GM12878 (cell line): ENCODE measurements around the gene ARHGAP15. TPM values are rescaled to one million over a fixed set of nuclear protein-coding genes. Genes with fewer than 3 reads are reported as not detected.

ENCODE experiments used
- ATAC-seq: fragments of 200-7000 bp; cut with Tn5 transposase; 3 replicates; pipeline ENCODE4 v1.9.1; 2020; ENCODE audit warnings: mild to moderate bottlenecking, moderate library complexity
- BruUV-seq: library from RNA; stranded (reverse); fragments of 400-500 nt; replicated peaks from 2 replicates; lab custom pipeline; 2021; lab: Mats Ljungman, UMichigan
- CTCF ChIA-PET: fragments of 300-600 bp; sonication (Branson Sonifier 250); formaldehyde crosslinking; extraction: SDS; loops from one replicate; lab custom pipeline; 2021; ENCODE audit warnings: inconsistent platforms; lab: Yijun Ruan, JAX
- POLR2A ChIA-PET: fragments of 350-600 bp; formaldehyde crosslinking; extraction: SDS; loops from one replicate; lab custom pipeline; 2021; ENCODE audit warnings: inconsistent platforms; lab: Charles Lee
- RAD21 ChIA-PET: fragments of 300-600 bp; sonication (Branson Sonifier 250); formaldehyde crosslinking; loops from one replicate; lab custom pipeline; 2023; ENCODE audit warnings: antibody characterized with exemption; ENCODE audit not compliant: unreplicated experiment; lab: Charles Lee
- SMC1A ChIA-PET: fragments of 300-600 bp; sonication (Branson Sonifier 250); formaldehyde crosslinking; loops from one replicate; lab custom pipeline; 2023; ENCODE audit not compliant: unreplicated experiment, uncharacterized antibody; lab: Charles Lee
- DNase-seq: peaks from one replicate; pipeline ENCODE4 v3.0.0-alpha.2; 2011; ENCODE audit warnings: low read depth, low spot score
- FAIRE-seq: peaks from 3 replicates; lab custom pipeline; 2011; peaks lifted over from hg19 to GRCh38; lab: Jason Lieb, UNC
- H2AFZ ChIP-seq: 2 replicates; pipeline ENCODE4 v1.6.0; 2011; ENCODE audit warnings: low read depth, low read length, control low read depth; ENCODE audit not compliant: control insufficient read depth
- H3K27ac ChIP-seq: 2 replicates; pipeline ENCODE4 v1.5.1; 2011; ENCODE audit warnings: control low read depth; ENCODE audit not compliant: control insufficient read depth, insufficient read depth
- H3K27me3 ChIP-seq, 2 experiments: replicated peaks in 1 of 2; 2 replicates each; pipeline versions ENCODE4 v1.6.0 to v1.6.1; 2011; ENCODE audit warnings: low read length in 1 of 2; ENCODE audit not compliant: control insufficient read depth in 2 of 2, insufficient read depth in 2 of 2
- H3K36me3 ChIP-seq, 2 experiments: 2 replicates each; pipeline ENCODE4 v1.5.1; 2011; ENCODE audit warnings: low read length in 1 of 2; ENCODE audit not compliant: control insufficient read depth in 2 of 2, insufficient read depth in 2 of 2
- H3K4me1 ChIP-seq: 2 replicates; pipeline ENCODE4 v1.6.1; 2011; ENCODE audit warnings: mild to moderate bottlenecking, low read length, moderate library complexity, mixed read lengths; ENCODE audit not compliant: control insufficient read depth, insufficient read depth
- H3K4me2 ChIP-seq: 2 replicates; pipeline ENCODE4 v1.6.0; 2011; ENCODE audit warnings: control low read depth; ENCODE audit not compliant: control insufficient read depth, insufficient read depth
- H3K4me3 ChIP-seq: fragments of 200-600 bp; sonication (generic); 2 replicates; pipeline ENCODE4 v1.5.1; 2016
- H3K79me2 ChIP-seq: 2 replicates; pipeline ENCODE4 v1.6.0; 2011; ENCODE audit warnings: low read length; ENCODE audit not compliant: control insufficient read depth, insufficient read depth
- H3K9ac ChIP-seq: 2 replicates; pipeline ENCODE4 v1.8.0; 2011; ENCODE audit warnings: low read length, control low read depth, mixed read lengths; ENCODE audit not compliant: control insufficient read depth, insufficient read depth
- H3K9me3 ChIP-seq: replicated peaks from 3 replicates; pipeline ENCODE4 v1.5.1; 2011; ENCODE audit warnings: mild to moderate bottlenecking, low read length; ENCODE audit not compliant: control insufficient read depth, insufficient read depth
- H4K20me1 ChIP-seq: 2 replicates; pipeline ENCODE4 v1.6.0; 2011; ENCODE audit not compliant: control insufficient read depth, insufficient read depth
- FOXK2 ChIP-seq: fragments of 450-650 bp; IDR thresholded peaks from 2 replicates; pipeline ENCODE4 v1.6.1; 2017; ENCODE audit warnings: mild to moderate bottlenecking, moderate library complexity
- PAX8 ChIP-seq: fragments of 450-650 bp; IDR thresholded peaks from 2 replicates; pipeline ENCODE4 v1.6.1; 2017; ENCODE audit warnings: mild to moderate bottlenecking, moderate library complexity
- TBL1XR1 ChIP-seq: IDR thresholded peaks from 2 replicates; pipeline ENCODE4 v1.6.1; 2012; ENCODE audit warnings: low read depth, low read length, improper control_type of control experiment
- ZZZ3 ChIP-seq: IDR thresholded peaks from 2 replicates; pipeline ENCODE4 v1.6.1; 2011; ENCODE audit warnings: low read depth; ENCODE audit not compliant: control insufficient read depth, insufficient read length
- WGBS: methylation state at CpG from one replicate; pipeline ENCODE4 v1.1.6; 2016; ENCODE audit warnings: low lambda C conversion rate; ENCODE audit not compliant: insufficient replicate concordance, insufficient coverage; ENCODE audit errors: missing lambda C conversion rate; 5-methylcytosine and 5-hydroxymethylcytosine counted together
- in situ Hi-C: fragments of 300-500 bp; cut with MboI; formaldehyde crosslinking; loops from 9 replicates; pipeline ENCODE4 v1.14.3; 2018; ENCODE audit warnings: mixed read lengths
- intact Hi-C: fragments of 100-400 bp; cut with micrococcal nuclease; formaldehyde crosslinking; loops from one replicate; pipeline ENCODE4 v1.14.2; 2022; ENCODE audit not compliant: unreplicated experiment
- polyA plus RNA-seq, 11 experiments: library from polyadenylated mRNA; depleted of rRNA in 4 of 11; unstranded in 6 of 11; stranded (reverse) in 5 of 11; fragments of >200 nt; fragmentation: Nextera tagmentation in 4 of 11; fragmentation: Illumina TruSeq in 1 of 11; extraction: Ambion mirVana in 4 of 11; extraction: Trizol in 1 of 11; gene quantifications; 1 replicate in 1 of 11; 2 replicates in 10 of 11; pipeline versions ENCODE4 v1.2.1 to v1.2.3, GENCODE V29; 2011 to 2016; ENCODE audit warnings: inconsistent platforms in 2 of 11, missing spikeins in 2 of 11, low read depth in 1 of 11
- total RNA-seq, 4 experiments: library from RNA; depleted of rRNA in 3 of 4; stranded (reverse); fragments of >200 nt in 3 of 4; fragmentation: Illumina TruSeq in 1 of 4; extraction: Trizol in 1 of 4; gene quantifications; 2 replicates each; pipeline versions ENCODE4 v1.2.1 to v1.2.3, GENCODE V29; 2013 to 2021

ARHGAP15 gene
- total and polyA plus RNA-seq, 10 of the 15 experiments (the other 5 are each of a cell fraction or from before 2014, with no cell fraction given), result 38.0 to 92.6 (median 66.7) TPM

- no peak overlapping the region for H3K27ac ChIP-seq
- BruUV-seq, result no TSS peak
- in situ Hi-C loops, result no loop called here
- POLR2A ChIA-PET, result no interaction called here
- no peaks in the 10 kb centered on the region for H3K79me2 ChIP-seq
- DNase-seq (no peak), ATAC-seq (no peak), FAIRE-seq (no peak)
- TF ChIP-seq FOXK2 (no peak), PAX8 (no peak)
- CTCF ChIA-PET, result no interaction called here
- no peaks in the 10 kb centered on the region for H3K36me3 ChIP-seq
- peaks cover 10% of the 10 kb centered on the region; the same call in 1 of the 2 replicates for H3K4me1 ChIP-seq
- RAD21 ChIA-PET, result interaction anchor here (9.5 kb wide), 1 partner anchor 143 kb away, joined by 115 read pairs; no protein-coding TSS in a partner anchor
- no peak overlapping the region for H3K4me3 ChIP-seq
- H3K9ac ChIP-seq, result no peak overlapping the region
- no peak overlapping the region for H2AFZ ChIP-seq
- H3K9me3 ChIP-seq, result no peaks in the 10 kb centered on the region
- 94% methylated on average over 1 of the region's 1 CpG for WGBS
- no peaks in the 10 kb centered on the region for H3K27me3 ChIP-seq
- H3K4me2 ChIP-seq, result no peak overlapping the region
- intact Hi-C loops, result no loop called here
- SMC1A ChIA-PET, result interaction anchor here (3.1 to 3.2 kb wide), 2 partner anchors 95 to 144 kb away, joined by 12 to 16 read pairs; no protein-coding TSS in a partner anchor
- no peaks in the 10 kb centered on the region for H4K20me1 ChIP-seq
Observed at GRCh38 chr2:143254110-143254509, 124.9 kb downstream of the ARHGAP15 start.

GRCh38 chr2:143255086-143255485 lies 125.9 kb downstream of the ARHGAP15 start:
- Histone ChIP-seq H3K4me2 (no peak overlapping the region), H3K9ac (no peak overlapping the region), H2AFZ (no peak overlapping the region), H4K20me1 (no peaks in the 10 kb centered on the region), H3K27me3 (no peaks in the 10 kb centered on the region), H3K4me3 (no peak overlapping the region), H3K4me1 (peaks cover 12% of the 10 kb centered on the region; the same call in 1 of the 2 replicates), H3K79me2 (no peaks in the 10 kb centered on the region; the same call in 1 of the 2 replicates), H3K27ac (no peak overlapping the region), H3K36me3 (no peaks in the 10 kb centered on the region), H3K9me3 (no peaks in the 10 kb centered on the region)
- intact Hi-C loops (no loop called here), in situ Hi-C loops (loop anchor here (5.0 kb wide), 1 partner anchor 143 kb away; no protein-coding TSS in a partner anchor)
- DNase-seq (no peak), ATAC-seq (no peak), FAIRE-seq (no peak)
- ChIA-PET POLR2A (no interaction called here), CTCF (interaction anchor here (0.8 to 8.6 kb wide), 10 partner anchors 10 to 220 kb away, joined by 3 to 187 read pairs (median 4); no protein-coding TSS in a partner anchor), RAD21 (interaction anchor here (9.5 kb wide), 1 partner anchor 144 kb away, joined by 115 read pairs; no protein-coding TSS in a partner anchor), SMC1A (interaction anchor here (0.8 to 8.7 kb wide), 5 partner anchors 9 to 143 kb away, joined by 3 to 164 read pairs (median 5); no protein-coding TSS in a partner anchor)
- WGBS, result 97% methylated on average over 3 of the region's 3 CpGs
- no TSS peak for BruUV-seq
- TF ChIP-seq TBL1XR1 (no peak), ZZZ3 (no peak)
